Lower leg skin (tissue), 3 donors: ENCODE results near the gene LHX4.

Source experiments
- POLR2A ChIP-seq, 2 donors: fragments of 450-650 bp; IDR thresholded peaks; one replicate each; pipeline ENCODE4 v1.6.1; 2016 to 2017; ENCODE audit warnings: antibody characterized with exemption in 2 of 2, mild to moderate bottlenecking in 1 of 2, moderate library complexity in 1 of 2
- TF ChIP-seq, protein P1 (sequence below), 3 donors: fragments of 450-650 bp; IDR thresholded peaks; one replicate each; pipeline ENCODE4 v1.5.1; 2016; ENCODE audit warnings: antibody characterized with exemption in 3 of 3, mild to moderate bottlenecking in 3 of 3, moderate library complexity in 2 of 3

GRCh38 chr1:180190091-180190490 lies 40.0 kb upstream of the LHX4 start:
- TF ChIP-seq, protein P1, sequence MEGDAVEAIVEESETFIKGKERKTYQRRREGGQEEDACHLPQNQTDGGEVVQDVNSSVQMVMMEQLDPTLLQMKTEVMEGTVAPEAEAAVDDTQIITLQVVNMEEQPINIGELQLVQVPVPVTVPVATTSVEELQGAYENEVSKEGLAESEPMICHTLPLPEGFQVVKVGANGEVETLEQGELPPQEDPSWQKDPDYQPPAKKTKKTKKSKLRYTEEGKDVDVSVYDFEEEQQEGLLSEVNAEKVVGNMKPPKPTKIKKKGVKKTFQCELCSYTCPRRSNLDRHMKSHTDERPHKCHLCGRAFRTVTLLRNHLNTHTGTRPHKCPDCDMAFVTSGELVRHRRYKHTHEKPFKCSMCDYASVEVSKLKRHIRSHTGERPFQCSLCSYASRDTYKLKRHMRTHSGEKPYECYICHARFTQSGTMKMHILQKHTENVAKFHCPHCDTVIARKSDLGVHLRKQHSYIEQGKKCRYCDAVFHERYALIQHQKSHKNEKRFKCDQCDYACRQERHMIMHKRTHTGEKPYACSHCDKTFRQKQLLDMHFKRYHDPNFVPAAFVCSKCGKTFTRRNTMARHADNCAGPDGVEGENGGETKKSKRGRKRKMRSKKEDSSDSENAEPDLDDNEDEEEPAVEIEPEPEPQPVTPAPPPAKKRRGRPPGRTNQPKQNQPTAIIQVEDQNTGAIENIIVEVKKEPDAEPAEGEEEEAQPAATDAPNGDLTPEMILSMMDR (IDR thresholded peaks at IDR 0.05): no peak
- no peak for TF ChIP-seq POLR2A (IDR thresholded peaks at IDR 0.05)
